ENCODE data around the gene N4BP2L2. TPM values are rescaled to one million over a fixed set of nuclear protein-coding genes. Genes with fewer than 3 reads are reported as not detected.

Gene N4BP2L2
- total RNA-seq, 1 donor from 2014 or later = 81.9 TPM

DNA sequence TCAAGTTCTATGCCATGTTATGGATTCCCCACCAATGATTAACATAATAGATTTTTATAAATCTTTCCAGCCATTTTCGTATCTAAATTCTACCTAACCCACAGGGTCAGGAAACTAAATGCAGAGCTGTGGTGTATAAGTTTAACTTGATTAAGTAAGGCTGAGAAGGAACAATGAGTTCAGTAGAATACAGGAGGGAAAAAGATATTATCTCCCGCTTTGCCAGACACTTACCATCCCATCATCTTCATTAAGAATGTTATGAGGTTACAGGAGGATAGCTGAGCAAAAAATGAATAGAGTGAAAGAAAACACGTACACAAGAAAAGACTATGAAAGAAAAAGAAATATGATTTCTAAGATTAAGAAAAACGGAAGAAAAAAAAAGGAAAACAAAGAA is 27.1 kb downstream of the N4BP2L2 start:
- H3K27ac ChIP-seq (ENCODE audit: low read depth, low read length) = no peak overlapping the region

DNA sequence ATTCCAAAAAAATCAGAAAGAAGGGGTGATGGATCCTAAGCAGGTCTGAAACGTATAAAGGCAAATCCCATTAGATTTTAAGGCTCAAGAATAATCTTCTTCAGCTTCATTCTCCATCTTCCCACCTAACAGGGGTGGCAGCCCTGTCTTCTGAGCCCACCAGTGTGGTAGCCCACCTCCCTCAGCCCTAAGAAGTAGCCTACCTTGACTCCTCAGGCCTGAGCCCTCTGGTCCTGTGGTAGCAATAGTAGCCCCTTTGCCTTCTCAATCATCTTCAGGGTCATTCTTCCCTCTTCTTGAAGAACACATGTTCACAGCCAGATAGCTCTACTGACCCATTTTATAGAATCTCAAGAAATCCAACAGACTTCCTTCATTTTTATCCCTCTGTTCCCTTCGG is 33.7 kb downstream of the N4BP2L2 start:
- H3K36me3 Mint-ChIP-seq (ENCODE audit: low read depth, unreplicated experiment) = peaks cover 3% of the 10 kb centered on the region
- no peaks in the 10 kb centered on the region for H3K9me3 Mint-ChIP-seq (ENCODE audit: unreplicated experiment)

More for the DNA sequence above, 27.1 kb downstream of the N4BP2L2 start:
- Mint-ChIP-seq H3K36me3 (ENCODE audit: low read depth, unreplicated experiment) (no peaks in the 10 kb centered on the region), H3K4me3 (ENCODE audit: unreplicated experiment) (no peak overlapping the region), H3K9me3 (ENCODE audit: unreplicated experiment) (no peaks in the 10 kb centered on the region), H3K27me3 (ENCODE audit: low read depth, unreplicated experiment) (no peaks in the 10 kb centered on the region), H3K27ac (ENCODE audit: unreplicated experiment) (no peak overlapping the region), H3K4me1 (ENCODE audit: low read depth, unreplicated experiment) (no peaks in the 10 kb centered on the region)
- no peaks in the 10 kb centered on the region for H4K20me1 ChIP-seq (ENCODE audit: insufficient read depth, low read length)
- H3K4me3 ChIP-seq (ENCODE audit: insufficient read depth, low read depth, low read length) = no peak overlapping the region
- H3K27me3 ChIP-seq (ENCODE audit: insufficient read depth, low read length) = no peaks in the 10 kb centered on the region
- H3K4me1 ChIP-seq (ENCODE audit: insufficient read depth, low read length) = no peaks in the 10 kb centered on the region
- FAIRE-seq = no peak
- H2AFZ ChIP-seq (ENCODE audit: low read depth, low read length) = no peak overlapping the region
- TF ChIP-seq, protein P1, sequence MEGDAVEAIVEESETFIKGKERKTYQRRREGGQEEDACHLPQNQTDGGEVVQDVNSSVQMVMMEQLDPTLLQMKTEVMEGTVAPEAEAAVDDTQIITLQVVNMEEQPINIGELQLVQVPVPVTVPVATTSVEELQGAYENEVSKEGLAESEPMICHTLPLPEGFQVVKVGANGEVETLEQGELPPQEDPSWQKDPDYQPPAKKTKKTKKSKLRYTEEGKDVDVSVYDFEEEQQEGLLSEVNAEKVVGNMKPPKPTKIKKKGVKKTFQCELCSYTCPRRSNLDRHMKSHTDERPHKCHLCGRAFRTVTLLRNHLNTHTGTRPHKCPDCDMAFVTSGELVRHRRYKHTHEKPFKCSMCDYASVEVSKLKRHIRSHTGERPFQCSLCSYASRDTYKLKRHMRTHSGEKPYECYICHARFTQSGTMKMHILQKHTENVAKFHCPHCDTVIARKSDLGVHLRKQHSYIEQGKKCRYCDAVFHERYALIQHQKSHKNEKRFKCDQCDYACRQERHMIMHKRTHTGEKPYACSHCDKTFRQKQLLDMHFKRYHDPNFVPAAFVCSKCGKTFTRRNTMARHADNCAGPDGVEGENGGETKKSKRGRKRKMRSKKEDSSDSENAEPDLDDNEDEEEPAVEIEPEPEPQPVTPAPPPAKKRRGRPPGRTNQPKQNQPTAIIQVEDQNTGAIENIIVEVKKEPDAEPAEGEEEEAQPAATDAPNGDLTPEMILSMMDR (IDR thresholded peaks at IDR 0.05; ENCODE audit: insufficient read depth, low read depth, low read length) = no peak
- TF ChIP-seq EZH2 (IDR thresholded peaks at IDR 0.05; ENCODE audit: insufficient read depth, low read length) = no peak
- no peaks in the 10 kb centered on the region for H3K79me2 ChIP-seq (ENCODE audit: insufficient read depth, low read length)
- H3K4me2 ChIP-seq (ENCODE audit: low read length) = no peak overlapping the region
- no peak overlapping the region for H3K9ac ChIP-seq (ENCODE audit: low read length)
- DNase-seq (ENCODE audit: low read depth) = no peak
- no peaks in the 10 kb centered on the region for H3K9me3 ChIP-seq (ENCODE audit: insufficient read depth, low read depth, low read length)
- peaks cover 3% of the 10 kb centered on the region for H3K36me3 ChIP-seq (ENCODE audit: insufficient read depth, low read length)

DNA sequence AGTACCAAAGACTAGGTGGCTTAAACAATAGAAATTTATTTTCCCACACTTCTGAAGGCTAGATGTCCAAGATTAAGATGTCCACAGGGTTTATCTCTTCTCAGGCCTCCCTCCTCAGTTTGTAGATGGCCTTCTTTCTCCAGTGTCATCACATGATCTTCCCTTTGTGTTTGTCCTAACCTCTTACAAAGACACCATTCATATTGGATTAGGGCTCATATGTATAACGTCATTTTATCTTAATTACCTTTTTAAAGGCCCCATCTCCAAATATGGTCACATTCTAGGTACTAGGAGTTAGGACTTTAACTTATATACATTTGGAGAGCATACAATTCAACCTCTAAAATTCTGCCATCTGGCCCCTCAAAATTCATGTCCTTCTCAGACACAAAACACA is 34.3 kb downstream of the N4BP2L2 start:
- no peak overlapping the region for H3K9ac ChIP-seq (ENCODE audit: low read length)
- no peaks in the 10 kb centered on the region for H3K79me2 ChIP-seq (ENCODE audit: insufficient read depth, low read length)
- H3K4me1 Mint-ChIP-seq (ENCODE audit: low read depth, unreplicated experiment) = no peaks in the 10 kb centered on the region
- peaks cover 3% of the 10 kb centered on the region for H3K36me3 Mint-ChIP-seq (ENCODE audit: low read depth, unreplicated experiment)
- no peaks in the 10 kb centered on the region for H3K36me3 ChIP-seq (ENCODE audit: insufficient read depth, low read length)
- FAIRE-seq = no peak
- H3K9me3 ChIP-seq (ENCODE audit: insufficient read depth, low read depth, low read length) = no peaks in the 10 kb centered on the region
- H3K4me3 ChIP-seq (ENCODE audit: insufficient read depth, low read depth, low read length) = no peak overlapping the region
- H4K20me1 ChIP-seq (ENCODE audit: insufficient read depth, low read length) = peaks cover 9% of the 10 kb centered on the region
- no peak overlapping the region for H3K4me3 Mint-ChIP-seq (ENCODE audit: unreplicated experiment)
- DNase-seq (ENCODE audit: low read depth) = no peak
- H3K27me3 Mint-ChIP-seq (ENCODE audit: low read depth, unreplicated experiment) = no peaks in the 10 kb centered on the region
- no peaks in the 10 kb centered on the region for H3K27me3 ChIP-seq (ENCODE audit: insufficient read depth, low read length)
- H3K4me1 ChIP-seq (ENCODE audit: insufficient read depth, low read length) = no peaks in the 10 kb centered on the region
- no peaks in the 10 kb centered on the region for H3K9me3 Mint-ChIP-seq (ENCODE audit: unreplicated experiment)
- TF ChIP-seq, protein P1 (IDR thresholded peaks at IDR 0.05; ENCODE audit: insufficient read depth, low read depth, low read length) = no peak
- no peak for TF ChIP-seq EZH2 (IDR thresholded peaks at IDR 0.05; ENCODE audit: insufficient read depth, low read length)
- no peak overlapping the region for H3K27ac Mint-ChIP-seq (ENCODE audit: unreplicated experiment)
- H3K27ac ChIP-seq (ENCODE audit: low read depth, low read length) = no peak overlapping the region
- H2AFZ ChIP-seq (ENCODE audit: low read depth, low read length) = no peak overlapping the region
- H3K4me2 ChIP-seq (ENCODE audit: low read length) = no peak overlapping the region

More for the DNA sequence above, 33.7 kb downstream of the N4BP2L2 start:
- Histone ChIP-seq H3K27me3 (ENCODE audit: insufficient read depth, low read length) (no peaks in the 10 kb centered on the region), H4K20me1 (ENCODE audit: insufficient read depth, low read length) (peaks cover 9% of the 10 kb centered on the region), H3K4me2 (ENCODE audit: low read length) (no peak overlapping the region), H3K27ac (ENCODE audit: low read depth, low read length) (no peak overlapping the region), H3K9me3 (ENCODE audit: insufficient read depth, low read depth, low read length) (no peaks in the 10 kb centered on the region), H3K36me3 (ENCODE audit: insufficient read depth, low read length) (no peaks in the 10 kb centered on the region), H3K79me2 (ENCODE audit: insufficient read depth, low read length) (no peaks in the 10 kb centered on the region), H2AFZ (ENCODE audit: low read depth, low read length) (no peak overlapping the region), H3K4me1 (ENCODE audit: insufficient read depth, low read length) (no peaks in the 10 kb centered on the region), H3K9ac (ENCODE audit: low read length) (no peak overlapping the region), H3K4me3 (ENCODE audit: insufficient read depth, low read depth, low read length) (no peak overlapping the region)
- no peak for TF ChIP-seq EZH2 (IDR thresholded peaks at IDR 0.05; ENCODE audit: insufficient read depth, low read length)
- TF ChIP-seq, protein P1 (IDR thresholded peaks at IDR 0.05; ENCODE audit: insufficient read depth, low read depth, low read length) = no peak
- FAIRE-seq (no peak), DNase-seq (ENCODE audit: low read depth) (no peak)
- Mint-ChIP-seq H3K27ac (ENCODE audit: unreplicated experiment) (no peak overlapping the region), H3K27me3 (ENCODE audit: low read depth, unreplicated experiment) (no peaks in the 10 kb centered on the region), H3K4me3 (ENCODE audit: unreplicated experiment) (no peak overlapping the region), H3K4me1 (ENCODE audit: low read depth, unreplicated experiment) (no peaks in the 10 kb centered on the region)
